ENCODE data around the gene USP28.
"Not testable (repeated sequence)": the region's sequence is repeated elsewhere in the genome, so short reads cannot be mapped to it uniquely, and the experiment has no call there.

Gene USP28

GRCh38 chr11:113829751-113830150 is 45.6 kb downstream of the USP28 start:
- no peak for DNase-seq

GRCh38 chr11:113828191-113828590 is 47.2 kb downstream of the USP28 start:
- DNase-seq, result no peak

- no peak for DNase-seq
These were observed 47.9 kb downstream of the USP28 start for GRCh38 chr11:113827477-113827876.

- DNase-seq, result peak; percentile 9
These were observed 56.9 kb downstream of the USP28 start for GRCh38 chr11:113818426-113818825.

GRCh38 chr11:113817626-113818025 is 57.7 kb downstream of the USP28 start:
- DNase-seq, result no peak

- DNase-seq, result peak; percentile 1
These were observed 58.2 kb downstream of the USP28 start for GRCh38 chr11:113817162-113817561.

GRCh38 chr11:113814181-113814580 is 61.2 kb downstream of the USP28 start:
- DNase-seq, result no peak

- no peak for DNase-seq
These were observed 66.4 kb downstream of the USP28 start for GRCh38 chr11:113808931-113809330.

- peak; percentile 2 for DNase-seq
These were observed 69.0 kb downstream of the USP28 start for GRCh38 chr11:113806406-113806805.

GRCh38 chr11:113805640-113806039 is 69.7 kb downstream of the USP28 start:
- no peak for DNase-seq

GRCh38 chr11:113802621-113803020 is 72.8 kb downstream of the USP28 start:
- DNase-seq, result no peak

- DNase-seq, result peak; percentile 42
These were observed 78.6 kb downstream of the USP28 start for GRCh38 chr11:113796663-113797259.

GRCh38 chr11:113789675-113790320 is 85.6 kb downstream of the USP28 start:
- no peak for DNase-seq

- DNase-seq, result not testable (repeated sequence)
These were observed 86.4 kb downstream of the USP28 start for GRCh38 chr11:113789016-113789415.

GRCh38 chr11:113782134-113782533 is 93.2 kb downstream of the USP28 start:
- DNase-seq, result no peak

GRCh38 chr11:113781682-113782081 is 93.7 kb downstream of the USP28 start:
- DNase-seq, result no peak

GRCh38 chr11:113779496-113779895 is 95.9 kb downstream of the USP28 start, which contains the start of gene CLDN25:
CLDN25 (plus strand) TSS chr11:113779796; CDS start chr11:113779796, 0 bp downstream.
- DNase-seq, result no peak

- DNase-seq, result peak; percentile 3
These were observed 97.1 kb downstream of the USP28 start for GRCh38 chr11:113778111-113778910.

- no peak for DNase-seq
These were observed 101.2 kb downstream of the USP28 start for GRCh38 chr11:113774174-113774503.

- DNase-seq, result peak; percentile 97
These were observed 101.8 kb downstream of the USP28 start, which contains the start of gene ZW10 for GRCh38 chr11:113773416-113774173. ZW10 (minus strand) TSS chr11:113773692; CDS start chr11:113773666, 26 bp downstream.

- DNase-seq, result peak; percentile 18
These were observed 102.3 kb downstream of the USP28 start for GRCh38 chr11:113773092-113773415.

- DNase-seq, result no peak
These were observed 103.4 kb downstream of the USP28 start for GRCh38 chr11:113771964-113772363.

- DNase-seq, result no peak
These were observed 110.7 kb downstream of the USP28 start for GRCh38 chr11:113764527-113765219.

Data from fibroblast of skin of right quadriceps (primary cell).